Ovary (tissue), 9 donors: ENCODE results near the gene EMC6. TPM values are rescaled to one million over a fixed set of nuclear protein-coding genes. Genes with fewer than 3 reads are reported as not detected.

Experiments
- DNase-seq, 5 donors: peaks; one replicate each; pipeline ENCODE4 v3.0.0-alpha.2; 2019 to 2020
- H3K27ac ChIP-seq, 2 donors: fragments of 200-600 bp; one replicate each; pipeline versions ENCODE4 v1.5.1 to v1.8.0; 2019 to 2022
- H3K27me3 ChIP-seq: fragments of 200-600 bp; one replicate; pipeline ENCODE4 v1.8.0; 2022
- H3K36me3 ChIP-seq: fragments of 200-600 bp; sonication (generic); one replicate; pipeline ENCODE4 v1.5.1; 2019
- H3K4me1 ChIP-seq: one replicate; pipeline ENCODE4 v1.8.1; 2013; ENCODE audit warnings: mild to moderate bottlenecking, moderate library complexity; ENCODE audit not compliant: insufficient read depth
- H3K4me3 ChIP-seq: fragments of 200-600 bp; sonication (generic); one replicate; pipeline ENCODE4 v1.5.1; 2017
- H3K9me3 ChIP-seq, 2 donors: fragments of 200-600 bp in 1 of 2; sonication (generic) in 1 of 2; one replicate each; pipeline versions ENCODE4 v1.5.1 to v1.8.1; 2013 to 2019; ENCODE audit warnings: mild to moderate bottlenecking in 1 of 2, moderate library complexity in 1 of 2
- CTCF ChIP-seq, 3 donors: fragments of 450-650 bp in 2 of 3; fragments of 200-600 bp in 1 of 3; IDR thresholded peaks; one replicate each; pipeline versions ENCODE4 v1.5.1 to v1.8.0; 2016 to 2022; ENCODE audit warnings: antibody characterized with exemption in 3 of 3, mild to moderate bottlenecking in 1 of 3
- EP300 ChIP-seq: sonication (generic); formaldehyde crosslinking; IDR thresholded peaks from one replicate; pipeline ENCODE4 v1.6.1; 2017; ENCODE audit warnings: antibody characterized with exemption
- POLR2A ChIP-seq: fragments of 450-650 bp; IDR thresholded peaks from one replicate; pipeline ENCODE4 v1.6.1; 2017; ENCODE audit warnings: antibody characterized with exemption, mild to moderate bottlenecking, moderate library complexity
- WGBS, 3 donors: extraction: QIAGEN DNeasy Blood & Tissue Kit in 1 of 3; methylation state at CpG; one replicate each; pipeline versions ENCODE4 v1.1.5 to v1.1.7; 2013 to 2017; 5-methylcytosine and 5-hydroxymethylcytosine counted together
- intact Hi-C, 4 donors: fragments of 100-400 bp; cut with DNase I; formaldehyde crosslinking; loops; one replicate each; pipeline versions ENCODE4 v1.11.0 to v1.15.1; 2022 to 2023
- polyA plus RNA-seq, 2 donors: library from polyadenylated mRNA; stranded (reverse); fragments of 200-250 nt in 1 of 2; fragments of 350-450 nt in 1 of 2; fragmentation: Illumina TruSeq in 1 of 2; extraction: RNeasy Lipid Tissue Mini Kit (QIAGEN cat#74804) in 1 of 2; gene quantifications; one replicate each; pipeline ENCODE4 v1.2.3, GENCODE V29; 2013 to 2014
- total RNA-seq, 7 donors: library from RNA; depleted of rRNA in 2 of 7; stranded (reverse); fragments of >200 nt in 2 of 7; fragmentation: NEBNext Ultra II Directional in 3 of 7; extraction: Animal tissue kit (Norgen Biotek cat#: 25700) in 3 of 7; gene quantifications; one replicate each; pipeline versions ENCODE4 v1.1.0 to v1.2.4, GENCODE V29; 2016 to 2023
- donor health status: DM: no; HTN: no; CAD: no; lungs with moderate emphysema.
- donor health status: DM: no; HTN: no; CAD: no.
- donor health status: Bipolar disorder and iron deficiency.
- donor health status: DM: yes; HTN: yes; CAD: no.
- donor health status: DM: no; HTN: no; CAD: no.
- donor health status: DM: yes; HTN: yes; CAD: no.

The EMC6 gene
- total and polyA plus RNA-seq, 9 donors = 7.6 to 38.9 (median 20.5) TPM

GRCh38 chr17:3715296-3715695, 46.7 kb downstream of the EMC6 start:
- no peak for DNase-seq
- 83 to 93% (median 92%) methylated on average over 8 of the region's 8 CpGs for WGBS, 3 donors
- TF ChIP-seq EP300 (no peak), POLR2A (no peak), CTCF (IDR thresholded peaks at IDR 0.05) (no peak)

GRCh38 chr17:3718201-3718600, 49.6 kb downstream of the EMC6 start:
- Histone ChIP-seq H3K4me1 (no peaks in the 10 kb centered on the region), H3K36me3 (no peaks in the 10 kb centered on the region), H3K27ac (no peak overlapping the region), H3K27me3 (no peaks in the 10 kb centered on the region), H3K4me3 (no peak overlapping the region), H3K9me3 (no peaks in the 10 kb centered on the region)
- 87 to 93% (median 88%) methylated on average over 4 of the region's 4 CpGs for WGBS, 3 donors
- TF ChIP-seq EP300 (no peak), CTCF (IDR thresholded peaks at IDR 0.05) (no peak), POLR2A (no peak)
- DNase-seq = no peak
- intact Hi-C loops = no loop called here

More at GRCh38 chr17:3715296-3715695, 46.7 kb downstream of the EMC6 start:
- Histone ChIP-seq H3K36me3 (no peaks in the 10 kb centered on the region), H3K27ac (no peak overlapping the region), H3K4me3 (no peak overlapping the region), H3K9me3 (no peaks in the 10 kb centered on the region), H3K27me3 (no peaks in the 10 kb centered on the region), H3K4me1 (no peaks in the 10 kb centered on the region)
- intact Hi-C loops = no loop called here

- Histone ChIP-seq H3K9me3 (no peaks in the 10 kb centered on the region), H3K36me3 (no peaks in the 10 kb centered on the region), H3K27ac (no peak overlapping the region), H3K27me3 (no peaks in the 10 kb centered on the region), H3K4me1 (peaks cover 3% of the 10 kb centered on the region), H3K4me3 (no peak overlapping the region)
- no peak for DNase-seq
- TF ChIP-seq EP300 = no peak
- no peak for TF ChIP-seq CTCF (IDR thresholded peaks at IDR 0.05)
- TF ChIP-seq POLR2A = no peak
- intact Hi-C loops = no loop called here
These were observed 50.7 kb downstream of the EMC6 start for GRCh38 chr17:3719265-3719664.

Other genes starting within 250 kb of the EMC6 start
- gene OR1E2, start 235.0 kb upstream of the EMC6 start, total RNA-seq = not detected
- gene OR1E2, start 235.0 kb upstream of the EMC6 start, polyA plus RNA-seq = not detected
- gene SPATA22, start 197.0 kb upstream of the EMC6 start, total RNA-seq = under 1 TPM in 2 of 7 donors, not detected in 5; 0.40 to 0.89 TPM
- under 1 TPM in 1 of 2 donors, not detected in 1; 0.30 TPM for gene SPATA22, start 197.0 kb upstream of the EMC6 start, polyA plus RNA-seq
- 10 to 100 TPM in 1 of 7 donors, 1 to 10 TPM in 4, under 1 TPM in 2; 0.46 to 10.3 (median 2.9) TPM for gene ASPA, start 192.8 kb upstream of the EMC6 start, total RNA-seq
- gene ASPA, start 192.8 kb upstream of the EMC6 start, polyA plus RNA-seq = 1 to 10 TPM; 1.9 to 7.7 TPM
- gene TRPV3, start 111.0 kb upstream of the EMC6 start, total RNA-seq = 1 to 10 TPM in 5 of 7 donors, under 1 TPM in 2; 0.12 to 5.8 (median 2.2) TPM
- 1 to 10 TPM in 1 of 2 donors, under 1 TPM in 1; 0.85 to 1.3 TPM for gene TRPV3, start 111.0 kb upstream of the EMC6 start, polyA plus RNA-seq
- 10 to 100 TPM in 2 of 7 donors, 1 to 10 TPM in 5; 4.1 to 13.3 (median 6.5) TPM for gene TRPV1, start 59.4 kb upstream of the EMC6 start, total RNA-seq
- gene TRPV1, start 59.4 kb upstream of the EMC6 start, polyA plus RNA-seq = 1 to 10 TPM; 3.4 to 6.7 TPM
- 10 to 100 TPM in 6 of 7 donors, 1 to 10 TPM in 1; 7.9 to 16.6 (median 14.0) TPM for gene SHPK, start 32.6 kb upstream of the EMC6 start, total RNA-seq
- 1 to 10 TPM; 6.6 to 9.1 TPM for gene SHPK, start 32.6 kb upstream of the EMC6 start, polyA plus RNA-seq
- 10 to 100 TPM; 10.5 to 21.4 (median 14.5) TPM for gene CTNS, start 32.1 kb upstream of the EMC6 start, total RNA-seq
- 10 to 100 TPM; 10.1 to 23.3 TPM for gene CTNS, start 32.1 kb upstream of the EMC6 start, polyA plus RNA-seq
- gene TAX1BP3, start 234 bp upstream of the EMC6 start, total RNA-seq = 100 to 1,000 TPM in 6 of 7 donors, 10 to 100 TPM in 1; 64.3 to 166 (median 128) TPM
- 100 to 1,000 TPM in 1 of 2 donors, 10 to 100 TPM in 1; 48.7 to 100 TPM for gene TAX1BP3, start 234 bp upstream of the EMC6 start, polyA plus RNA-seq
- 1 to 10 TPM in 2 of 7 donors, under 1 TPM in 5; 0.15 to 1.1 (median 0.61) TPM for gene P2RX5, start 27.3 kb downstream of the EMC6 start, total RNA-seq
- under 1 TPM; 0.23 to 0.63 TPM for gene P2RX5, start 27.3 kb downstream of the EMC6 start, polyA plus RNA-seq
- gene HASPIN, start 55.1 kb downstream of the EMC6 start, total RNA-seq = under 1 TPM in 6 of 7 donors, not detected in 1; 0.10 to 0.92 (median 0.25) TPM
- gene HASPIN, start 55.1 kb downstream of the EMC6 start, polyA plus RNA-seq = under 1 TPM; 0.15 to 0.38 TPM
- 10 to 100 TPM; 13.3 to 22.3 (median 16.5) TPM for gene ITGAE, start 132.4 kb downstream of the EMC6 start, total RNA-seq
- 10 to 100 TPM; 21.6 to 27.0 TPM for gene ITGAE, start 132.4 kb downstream of the EMC6 start, polyA plus RNA-seq
- 10 to 100 TPM; 15.7 to 43.2 (median 37.6) TPM for gene NCBP3, start 177.4 kb downstream of the EMC6 start, total RNA-seq
- 10 to 100 TPM; 17.7 to 38.9 TPM for gene NCBP3, start 177.4 kb downstream of the EMC6 start, polyA plus RNA-seq
- gene CAMKK1, start 224.2 kb downstream of the EMC6 start, total RNA-seq = 10 to 100 TPM in 3 of 7 donors, 1 to 10 TPM in 4; 4.7 to 15.1 (median 9.8) TPM
- gene CAMKK1, start 224.2 kb downstream of the EMC6 start, polyA plus RNA-seq = 1 to 10 TPM; 2.8 to 4.6 TPM
- 1 to 10 TPM in 2 of 7 donors, under 1 TPM in 5; 0.24 to 3.0 (median 0.65) TPM for gene P2RX1, start 247.7 kb downstream of the EMC6 start, total RNA-seq
- gene P2RX1, start 247.7 kb downstream of the EMC6 start, polyA plus RNA-seq = 1 to 10 TPM; 3.2 to 4.6 TPM